Vagina (tissue), 2 donors: ENCODE results near the gene PPFIA1.

Experiments
- POLR2A ChIP-seq, 2 donors: fragments of 450-650 bp; IDR thresholded peaks; one replicate each; pipeline ENCODE4 v1.6.1; 2017; ENCODE audit warnings: antibody characterized with exemption in 2 of 2, mild to moderate bottlenecking in 2 of 2, moderate library complexity in 2 of 2
- POLR2AphosphoS5 ChIP-seq, 2 donors: sonication (generic); formaldehyde crosslinking; IDR thresholded peaks; one replicate each; pipeline ENCODE4 v1.9.0; 2017; ENCODE audit warnings: antibody characterized with exemption in 2 of 2, mild to moderate bottlenecking in 2 of 2, low read depth in 1 of 2; ENCODE audit not compliant: insufficient read depth in 1 of 2

DNA sequence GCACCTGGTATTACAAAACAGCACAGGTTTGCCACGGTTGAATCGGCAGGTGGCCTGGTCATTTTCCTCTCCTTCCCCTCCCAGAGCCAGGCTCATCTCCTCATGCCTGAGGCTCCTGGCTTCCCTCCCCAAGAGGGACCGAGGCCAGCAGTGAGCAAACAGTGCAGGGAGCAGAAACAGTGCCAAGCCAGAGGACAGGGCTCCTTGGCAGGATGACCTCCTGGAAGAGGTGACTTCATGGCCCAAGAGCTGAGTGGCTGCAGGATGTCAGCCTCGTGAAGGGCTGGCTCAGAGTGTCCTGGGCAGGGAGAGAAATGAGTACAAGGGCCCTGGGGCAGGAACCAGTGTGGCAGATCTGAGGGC lies 22.8 kb upstream of the PPFIA1 start:
- TF ChIP-seq POLR2A (IDR thresholded peaks at IDR 0.05) (no peak), POLR2AphosphoS5 (IDR thresholded peaks at IDR 0.05; ENCODE audit: insufficient read depth in 1 of 2, low read depth in 1 of 2) (no peak)
